Neural cell (in vitro differentiated cells): ENCODE measurements around the gene HS1BP3. TPM values are rescaled to one million over a fixed set of nuclear protein-coding genes. Genes with fewer than 3 reads are reported as not detected.

Source experiments
- H2AFZ ChIP-seq: fragments of 200-600, 300-800 bp; sonication (generic), shearing (Covaris generic); 2 replicates; pipeline ENCODE4 v1.6.0; 2014; ENCODE audit warnings: low read depth, mild to moderate bottlenecking, antibody characterized with exemption, low read length, moderate library complexity
- H3F3A ChIP-seq: fragments of 200-600 bp; shearing (Covaris generic); 2 replicates; pipeline ENCODE4 v1.6.1; 2016; ENCODE audit warnings: mild to moderate bottlenecking, moderate library complexity, mixed read lengths, antibody characterized with exemption, low read length; ENCODE audit not compliant: insufficient read depth, poor library complexity, severe bottlenecking
- H3K27ac ChIP-seq: fragments of 200-600, 300-800 bp; sonication (generic), shearing (Covaris generic); 2 replicates; pipeline ENCODE4 v1.5.1; 2014; ENCODE audit warnings: mild to moderate bottlenecking, low read length, moderate library complexity
- H3K27me3 ChIP-seq: fragments of 300-800, 200-600 bp; sonication (generic), shearing (Covaris generic); 2 replicates; pipeline ENCODE4 v1.6.0; 2014; ENCODE audit warnings: mild to moderate bottlenecking, low read depth, low read length, moderate library complexity; ENCODE audit not compliant: insufficient read depth
- H3K36me3 ChIP-seq: fragments of 300-800, 200-600 bp; sonication (generic), shearing (Covaris generic); 2 replicates; pipeline ENCODE4 v1.5.1; 2014; ENCODE audit warnings: mild to moderate bottlenecking, antibody characterized with exemption, low read length, moderate library complexity; ENCODE audit not compliant: insufficient read depth
- H3K4me2 ChIP-seq: fragments of 300-800, 200-600 bp; sonication (generic), shearing (Covaris generic); 2 replicates; pipeline ENCODE4 v1.6.0; 2014; ENCODE audit warnings: mild to moderate bottlenecking, low read length
- H3K4me3 ChIP-seq: fragments of 300-800, 200-600 bp; sonication (generic), shearing (Covaris generic); 2 replicates; pipeline ENCODE4 v1.5.1; 2014; ENCODE audit warnings: mild to moderate bottlenecking, low read length, moderate library complexity
- H3K79me2 ChIP-seq: fragments of 200-600 bp; shearing (Covaris generic); replicated peaks from 2 replicates; pipeline ENCODE4 v1.6.0; 2014; ENCODE audit warnings: mild to moderate bottlenecking, low read length, moderate library complexity; ENCODE audit not compliant: insufficient read depth
- H3K9ac ChIP-seq: fragments of 300-800, 200-600 bp; sonication (generic), shearing (Covaris generic); 2 replicates; pipeline ENCODE4 v1.6.1; 2016; ENCODE audit warnings: mild to moderate bottlenecking, low read length, mixed read lengths
- H3K9me2 ChIP-seq: fragments of 200-600 bp; shearing (Covaris generic); 2 replicates; pipeline ENCODE4 v1.6.1; 2016; ENCODE audit warnings: mild to moderate bottlenecking, low read length, mixed read lengths; ENCODE audit not compliant: insufficient read depth
- H3K9me3 ChIP-seq: fragments of 200-600, 300-800 bp; sonication (generic), shearing (Covaris generic); 2 replicates; pipeline ENCODE4 v1.6.1; 2016; ENCODE audit warnings: mild to moderate bottlenecking, mixed run types, low read length, moderate library complexity, mixed read lengths
- H4K20me1 ChIP-seq: fragments of 200-600 bp; shearing (Covaris generic); 2 replicates; pipeline ENCODE4 v1.6.1; 2016; ENCODE audit warnings: mild to moderate bottlenecking, mixed run types; ENCODE audit not compliant: insufficient read depth
- EP300 ChIP-seq: fragments of 450-650 bp; conservative IDR thresholded peaks from 2 replicates; pipeline ENCODE4 v1.6.1; 2014; ENCODE audit warnings: antibody characterized with exemption, mild to moderate bottlenecking, moderate library complexity; ENCODE audit not compliant: poor library complexity, severe bottlenecking
- EZH2 ChIP-seq: fragments of 200-600, 300-800 bp; shearing (Covaris generic), sonication (generic); IDR thresholded peaks from 2 replicates; pipeline ENCODE4 v1.6.1; 2014; ENCODE audit warnings: antibody characterized with exemption, low read length, borderline replicate concordance, mild to moderate bottlenecking; ENCODE audit not compliant: insufficient read depth, poor library complexity, severe bottlenecking
- MXI1 ChIP-seq: fragments of 450-650 bp; conservative IDR thresholded peaks from 2 replicates; pipeline ENCODE4 v1.6.1; 2014; ENCODE audit warnings: antibody characterized with exemption, mild to moderate bottlenecking; ENCODE audit not compliant: poor library complexity, severe bottlenecking
- POLR2AphosphoS5 ChIP-seq: IDR thresholded peaks from 2 replicates; pipeline ENCODE4 v1.6.1; 2012
- RAD21 ChIP-seq: fragments of 450-650 bp; conservative IDR thresholded peaks from 2 replicates; pipeline ENCODE4 v1.6.1; 2014; ENCODE audit warnings: antibody characterized with exemption, mild to moderate bottlenecking, moderate library complexity
- SMC3 ChIP-seq: fragments of 450-650 bp; conservative IDR thresholded peaks from 2 replicates; pipeline ENCODE4 v1.6.1; 2014; ENCODE audit warnings: antibody characterized with exemption, mild to moderate bottlenecking, moderate library complexity; ENCODE audit not compliant: poor library complexity
- TAF1 ChIP-seq: IDR thresholded peaks from 2 replicates; pipeline ENCODE4 v1.6.1; 2012; ENCODE audit warnings: low read depth
- polyA plus RNA-seq: library from polyadenylated mRNA; depleted of rRNA; stranded (reverse); fragments of >200 nt; gene quantifications from 2 replicates; pipeline ENCODE4 v1.2.3, GENCODE V29; 2014
- TF ChIP-seq, protein P1 (sequence below): fragments of 450-650 bp; IDR thresholded peaks from 2 replicates; pipeline ENCODE4 v1.5.1; 2014; ENCODE audit warnings: antibody characterized with exemption, mild to moderate bottlenecking, moderate library complexity; ENCODE audit not compliant: poor library complexity, severe bottlenecking
- TF ChIP-seq, protein P2 (sequence below): IDR thresholded peaks from 2 replicates; pipeline ENCODE4 v1.6.1; 2012; ENCODE audit warnings: borderline replicate concordance

The HS1BP3 gene
- polyA plus RNA-seq, 1 donor from 2014 or later = 8.9 TPM

GRCh38 chr2:20634507-20635112 is 16.3 kb downstream of the HS1BP3 start:
- H3K9ac ChIP-seq = peak overlapping the region; percentile 68
- H3K9me3 ChIP-seq = no peaks in the 10 kb centered on the region
- no peaks in the 10 kb centered on the region for H3K36me3 ChIP-seq
- H4K20me1 ChIP-seq = no peaks in the 10 kb centered on the region
- H2AFZ ChIP-seq = no peak overlapping the region
- TF ChIP-seq, protein P1, sequence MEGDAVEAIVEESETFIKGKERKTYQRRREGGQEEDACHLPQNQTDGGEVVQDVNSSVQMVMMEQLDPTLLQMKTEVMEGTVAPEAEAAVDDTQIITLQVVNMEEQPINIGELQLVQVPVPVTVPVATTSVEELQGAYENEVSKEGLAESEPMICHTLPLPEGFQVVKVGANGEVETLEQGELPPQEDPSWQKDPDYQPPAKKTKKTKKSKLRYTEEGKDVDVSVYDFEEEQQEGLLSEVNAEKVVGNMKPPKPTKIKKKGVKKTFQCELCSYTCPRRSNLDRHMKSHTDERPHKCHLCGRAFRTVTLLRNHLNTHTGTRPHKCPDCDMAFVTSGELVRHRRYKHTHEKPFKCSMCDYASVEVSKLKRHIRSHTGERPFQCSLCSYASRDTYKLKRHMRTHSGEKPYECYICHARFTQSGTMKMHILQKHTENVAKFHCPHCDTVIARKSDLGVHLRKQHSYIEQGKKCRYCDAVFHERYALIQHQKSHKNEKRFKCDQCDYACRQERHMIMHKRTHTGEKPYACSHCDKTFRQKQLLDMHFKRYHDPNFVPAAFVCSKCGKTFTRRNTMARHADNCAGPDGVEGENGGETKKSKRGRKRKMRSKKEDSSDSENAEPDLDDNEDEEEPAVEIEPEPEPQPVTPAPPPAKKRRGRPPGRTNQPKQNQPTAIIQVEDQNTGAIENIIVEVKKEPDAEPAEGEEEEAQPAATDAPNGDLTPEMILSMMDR = no peak
- no peak for TF ChIP-seq EZH2
- TF ChIP-seq POLR2AphosphoS5 = no peak
- TF ChIP-seq, protein P2, sequence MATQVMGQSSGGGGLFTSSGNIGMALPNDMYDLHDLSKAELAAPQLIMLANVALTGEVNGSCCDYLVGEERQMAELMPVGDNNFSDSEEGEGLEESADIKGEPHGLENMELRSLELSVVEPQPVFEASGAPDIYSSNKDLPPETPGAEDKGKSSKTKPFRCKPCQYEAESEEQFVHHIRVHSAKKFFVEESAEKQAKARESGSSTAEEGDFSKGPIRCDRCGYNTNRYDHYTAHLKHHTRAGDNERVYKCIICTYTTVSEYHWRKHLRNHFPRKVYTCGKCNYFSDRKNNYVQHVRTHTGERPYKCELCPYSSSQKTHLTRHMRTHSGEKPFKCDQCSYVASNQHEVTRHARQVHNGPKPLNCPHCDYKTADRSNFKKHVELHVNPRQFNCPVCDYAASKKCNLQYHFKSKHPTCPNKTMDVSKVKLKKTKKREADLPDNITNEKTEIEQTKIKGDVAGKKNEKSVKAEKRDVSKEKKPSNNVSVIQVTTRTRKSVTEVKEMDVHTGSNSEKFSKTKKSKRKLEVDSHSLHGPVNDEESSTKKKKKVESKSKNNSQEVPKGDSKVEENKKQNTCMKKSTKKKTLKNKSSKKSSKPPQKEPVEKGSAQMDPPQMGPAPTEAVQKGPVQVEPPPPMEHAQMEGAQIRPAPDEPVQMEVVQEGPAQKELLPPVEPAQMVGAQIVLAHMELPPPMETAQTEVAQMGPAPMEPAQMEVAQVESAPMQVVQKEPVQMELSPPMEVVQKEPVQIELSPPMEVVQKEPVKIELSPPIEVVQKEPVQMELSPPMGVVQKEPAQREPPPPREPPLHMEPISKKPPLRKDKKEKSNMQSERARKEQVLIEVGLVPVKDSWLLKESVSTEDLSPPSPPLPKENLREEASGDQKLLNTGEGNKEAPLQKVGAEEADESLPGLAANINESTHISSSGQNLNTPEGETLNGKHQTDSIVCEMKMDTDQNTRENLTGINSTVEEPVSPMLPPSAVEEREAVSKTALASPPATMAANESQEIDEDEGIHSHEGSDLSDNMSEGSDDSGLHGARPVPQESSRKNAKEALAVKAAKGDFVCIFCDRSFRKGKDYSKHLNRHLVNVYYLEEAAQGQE = no peak
- H3F3A ChIP-seq = no peaks in the 10 kb centered on the region
- no peaks in the 10 kb centered on the region for H3K79me2 ChIP-seq
- no peaks in the 10 kb centered on the region for H3K27me3 ChIP-seq
- no peak overlapping the region for H3K4me3 ChIP-seq
- H3K9me2 ChIP-seq = no peaks in the 10 kb centered on the region
- H3K27ac ChIP-seq = no peak overlapping the region
- H3K4me2 ChIP-seq = no peak overlapping the region

- no peaks in the 10 kb centered on the region for H4K20me1 ChIP-seq
- no peak overlapping the region for H3K4me2 ChIP-seq
- no peak overlapping the region for H3K4me3 ChIP-seq
- no peaks in the 10 kb centered on the region for H3K9me2 ChIP-seq
- H3K27ac ChIP-seq = no peak overlapping the region
- H3K79me2 ChIP-seq = no peaks in the 10 kb centered on the region
- no peak overlapping the region for H3K9ac ChIP-seq
- no peaks in the 10 kb centered on the region for H3K36me3 ChIP-seq
- H2AFZ ChIP-seq = no peak overlapping the region
- no peaks in the 10 kb centered on the region for H3K9me3 ChIP-seq
- no peak for TF ChIP-seq SMC3
- TF ChIP-seq, protein P2 = no peak
- no peak for TF ChIP-seq MXI1
- TF ChIP-seq EP300 = no peak
- TF ChIP-seq, protein P1 = no peak
- TF ChIP-seq POLR2AphosphoS5 = no peak
- no peak for TF ChIP-seq EZH2
- no peak for TF ChIP-seq TAF1
- no peak for TF ChIP-seq RAD21
- no peaks in the 10 kb centered on the region for H3F3A ChIP-seq
- no peaks in the 10 kb centered on the region for H3K27me3 ChIP-seq
Measured at GRCh38 chr2:20633794-20634506, 16.9 kb downstream of the HS1BP3 start.
